Brain pericyte (primary cell): ENCODE data around the gene P2RY12.

Experiments used
- DNase-seq: peaks from one replicate; pipeline ENCODE4 v3.0.0-alpha.2; 2012; ENCODE audit warnings: low read depth, low spot score

P2RY12 gene

DNA sequence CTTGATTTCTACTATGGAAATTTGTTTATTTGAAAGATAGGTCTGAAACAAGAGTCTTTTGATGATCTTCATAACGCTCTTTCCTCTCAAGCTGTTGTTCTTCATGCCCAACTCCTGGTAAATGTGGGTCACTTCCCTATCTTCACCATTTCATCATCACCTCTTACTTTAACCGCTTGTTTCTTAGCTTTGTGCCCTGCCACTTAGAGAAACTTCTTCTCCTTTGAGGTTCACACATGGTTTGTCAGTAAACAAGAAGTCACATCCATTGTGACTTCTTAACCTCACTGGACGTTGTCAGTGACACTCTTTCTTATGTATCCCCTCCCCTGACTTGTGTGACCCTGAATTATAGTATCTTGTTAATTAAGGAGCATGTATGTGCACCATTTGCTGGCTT is 38.3 kb downstream of the P2RY12 start:
- no peak for DNase-seq

DNA sequence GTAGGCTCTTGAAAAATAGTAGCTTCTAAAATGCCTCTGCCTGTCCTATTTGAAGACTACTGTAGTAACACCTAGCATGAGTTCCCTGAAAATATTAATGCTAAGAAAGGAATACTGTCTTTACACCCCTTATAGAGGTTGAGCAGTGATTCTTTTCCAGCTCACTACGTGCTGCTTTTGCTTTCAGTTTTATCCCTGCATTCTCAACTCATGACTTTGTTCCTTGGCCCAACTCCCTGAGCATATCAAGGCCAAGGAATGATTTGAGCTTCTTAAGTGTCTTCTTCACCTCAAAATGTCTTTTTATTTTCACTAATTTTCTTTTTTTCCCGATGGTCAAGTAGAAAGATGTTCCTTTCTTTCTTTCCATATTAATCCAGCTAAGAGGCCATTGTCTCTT is 38.7 kb downstream of the P2RY12 start:
- no peak for DNase-seq

DNA sequence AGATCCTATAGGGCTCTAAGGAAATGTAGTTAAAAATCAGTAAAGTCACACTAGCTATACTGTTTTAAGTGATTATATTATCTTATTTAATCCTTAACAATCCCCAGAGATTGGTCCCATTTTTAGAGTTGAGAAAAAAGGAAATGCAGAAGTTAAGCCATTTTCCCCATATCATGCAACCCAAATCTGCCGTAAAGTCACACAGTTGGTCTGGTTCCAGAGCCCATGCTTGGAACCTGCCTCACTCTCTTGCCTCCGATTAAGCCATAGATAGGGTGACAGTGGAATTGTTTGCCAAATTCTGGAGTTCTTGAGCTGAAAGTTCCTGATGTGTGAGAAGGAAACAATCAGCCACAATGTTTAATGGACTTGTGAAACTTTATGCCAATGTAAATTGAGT is 52.9 kb downstream of the P2RY12 start:
- no peak for DNase-seq

- DNase-seq = no peak
These were observed 53.7 kb downstream of the P2RY12 start for GRCh38 chr3:151330899-151331298.

DNA sequence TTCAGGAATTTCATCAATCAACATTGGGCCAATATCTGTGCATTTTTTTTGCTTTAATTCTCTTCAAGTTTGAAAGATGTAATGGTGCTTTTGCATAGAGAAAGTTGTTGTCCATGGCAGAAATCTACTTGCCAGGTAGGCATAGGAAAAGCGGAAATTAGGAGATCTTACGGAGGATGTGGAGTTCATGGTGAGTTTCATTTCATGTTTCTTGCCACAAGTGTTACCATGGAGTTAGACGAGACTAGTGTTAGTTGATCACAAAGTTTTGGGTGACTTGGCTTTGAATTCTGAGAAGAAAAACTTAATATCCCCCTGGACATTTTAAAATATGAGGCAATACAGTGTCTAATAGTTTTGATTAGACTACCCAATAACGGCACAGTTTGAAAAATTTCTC is 54.2 kb downstream of the P2RY12 start:
- no peak for DNase-seq

- DNase-seq = no peak
These were observed 55.2 kb downstream of the P2RY12 start, which contains the start of gene P2RY13 for GRCh38 chr3:151329363-151329762. TSS of gene P2RY13 (minus strand) at chr3:151329549. CDS start at chr3:151329528, 21 bp downstream.

DNA sequence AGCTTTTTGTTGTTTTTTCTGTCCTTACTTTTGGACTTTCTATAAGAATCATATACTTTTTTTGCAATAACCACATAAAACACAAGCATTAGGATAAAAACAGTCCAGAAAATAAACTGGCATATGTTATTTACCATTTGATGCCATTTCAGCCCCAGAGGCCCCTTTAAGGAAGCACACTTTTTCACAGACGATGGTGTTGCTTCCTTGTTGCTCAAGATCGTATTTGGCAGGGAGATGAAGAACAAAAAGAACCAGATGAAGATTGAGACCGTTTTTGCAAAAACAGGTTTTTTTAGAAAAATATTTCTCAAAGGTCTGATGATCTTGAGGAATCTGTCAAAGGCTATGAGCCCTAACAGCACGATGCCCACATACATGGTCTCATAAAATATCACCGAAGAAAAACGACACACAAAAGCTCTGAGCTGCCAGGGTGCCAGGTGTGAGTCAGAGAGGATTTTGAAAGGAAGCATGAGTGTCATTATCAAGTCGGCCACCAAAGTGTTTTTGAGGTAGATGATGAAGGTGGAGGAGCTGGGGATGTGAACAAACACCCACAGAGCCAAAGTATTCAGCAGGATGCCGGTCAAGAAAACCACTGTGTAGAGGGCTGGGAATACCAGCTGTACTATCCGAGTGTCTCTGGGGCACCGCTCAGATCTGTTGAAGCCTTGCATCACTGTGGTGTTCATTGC is 56.1 kb downstream of the P2RY12 start:
- DNase-seq = no peak

- DNase-seq = no peak
These were observed 56.9 kb downstream of the P2RY12 start for GRCh38 chr3:151327571-151328198.

DNA sequence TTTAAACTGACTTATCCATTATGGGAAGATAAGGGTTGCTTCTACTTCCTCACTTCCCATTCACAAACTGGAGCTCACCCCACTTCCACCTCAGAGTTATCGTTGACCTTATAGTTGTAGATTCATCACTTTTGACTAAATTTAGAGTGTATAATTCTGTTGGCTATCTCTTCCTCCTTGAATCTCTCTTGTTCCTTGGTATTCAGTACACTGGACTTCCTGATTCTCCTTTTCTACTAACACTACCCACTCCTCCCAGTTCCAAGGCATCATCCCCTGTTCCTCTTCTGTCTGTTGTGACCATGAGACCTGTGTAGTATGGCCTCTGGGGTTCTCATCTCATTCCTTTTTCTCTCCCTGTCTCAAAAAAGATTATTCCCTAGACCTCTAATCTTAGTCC is 62.0 kb downstream of the P2RY12 start:
- DNase-seq = no peak

DNA sequence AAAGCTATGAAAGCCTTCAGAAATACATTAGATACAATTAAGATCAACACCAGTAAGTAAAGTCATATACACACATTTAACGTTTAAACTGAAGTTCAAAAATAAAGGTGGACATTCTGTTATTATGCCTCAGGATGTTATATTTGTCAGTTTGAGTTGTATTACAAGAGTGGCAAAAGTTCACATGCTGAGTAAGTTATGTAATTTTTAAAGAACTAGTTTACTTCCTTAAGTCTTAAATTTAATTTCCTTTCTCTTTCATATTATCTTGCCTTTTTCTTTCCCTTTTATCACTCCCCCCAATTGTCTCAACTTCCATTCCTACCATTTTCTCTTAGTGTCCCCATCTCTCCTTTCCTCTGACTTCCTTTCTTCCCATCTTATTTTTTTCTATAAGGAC is 63.0 kb downstream of the P2RY12 start:
- no peak for DNase-seq

GRCh38 chr3:151320131-151320530 is 64.4 kb downstream of the P2RY12 start:
- no peak for DNase-seq

DNA sequence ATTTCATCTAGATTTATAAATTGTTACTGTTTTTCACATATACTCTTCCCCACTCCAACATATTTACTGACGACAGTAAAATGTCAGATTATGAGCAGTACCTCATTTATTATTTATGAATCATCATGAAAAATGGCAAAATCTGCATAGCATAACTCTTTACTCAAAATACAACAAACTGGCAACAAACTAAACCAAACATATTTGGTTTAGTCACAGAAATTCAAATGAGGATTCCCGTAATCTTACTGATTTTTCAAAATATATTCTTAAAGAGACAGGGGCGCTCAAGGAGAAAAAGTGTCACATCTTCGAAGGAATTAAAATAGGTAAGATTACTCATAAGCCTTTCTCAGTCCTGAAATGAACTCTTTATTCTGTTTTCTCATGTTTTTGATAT is 64.9 kb downstream of the P2RY12 start:
- no peak for DNase-seq

DNA sequence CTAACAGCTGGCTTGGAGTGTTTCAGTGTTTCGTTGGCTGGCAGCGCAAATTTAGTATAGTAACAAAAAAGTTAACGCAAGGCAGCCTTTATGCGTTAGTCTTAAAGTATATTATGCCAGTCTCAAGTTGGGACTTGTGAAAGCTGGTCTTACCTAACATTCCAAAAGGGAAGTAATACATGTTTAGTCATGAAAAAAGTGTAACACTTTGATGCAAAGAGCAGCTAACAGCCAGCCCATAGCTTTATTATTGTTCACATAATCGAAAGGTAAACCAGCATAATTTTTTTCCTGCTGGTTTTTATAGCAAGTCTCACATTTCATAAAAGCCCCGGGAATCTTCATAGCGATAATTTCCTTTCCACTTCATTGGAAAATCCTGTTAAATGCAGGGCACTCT is 65.6 kb downstream of the P2RY12 start:
- no peak for DNase-seq

DNA sequence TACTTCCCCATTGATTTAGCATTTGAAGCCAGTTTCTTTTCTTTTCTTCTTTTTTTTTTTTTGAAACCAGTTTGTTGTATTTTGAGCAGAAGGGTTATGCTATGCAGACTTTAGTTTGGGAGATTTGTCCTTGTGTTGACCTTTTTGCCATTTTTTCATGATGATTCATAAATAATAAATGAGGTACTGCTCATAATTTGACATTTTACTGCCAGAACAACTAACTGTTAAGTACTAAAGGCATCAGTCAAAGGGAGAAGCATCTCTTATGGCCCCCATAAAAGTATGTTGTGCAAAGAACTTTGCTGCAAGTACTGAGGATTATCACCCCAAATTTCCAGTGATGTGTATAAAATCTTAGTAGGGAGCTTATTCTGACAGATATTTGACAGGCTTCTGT is 66.2 kb downstream of the P2RY12 start:
- no peak for DNase-seq

DNA sequence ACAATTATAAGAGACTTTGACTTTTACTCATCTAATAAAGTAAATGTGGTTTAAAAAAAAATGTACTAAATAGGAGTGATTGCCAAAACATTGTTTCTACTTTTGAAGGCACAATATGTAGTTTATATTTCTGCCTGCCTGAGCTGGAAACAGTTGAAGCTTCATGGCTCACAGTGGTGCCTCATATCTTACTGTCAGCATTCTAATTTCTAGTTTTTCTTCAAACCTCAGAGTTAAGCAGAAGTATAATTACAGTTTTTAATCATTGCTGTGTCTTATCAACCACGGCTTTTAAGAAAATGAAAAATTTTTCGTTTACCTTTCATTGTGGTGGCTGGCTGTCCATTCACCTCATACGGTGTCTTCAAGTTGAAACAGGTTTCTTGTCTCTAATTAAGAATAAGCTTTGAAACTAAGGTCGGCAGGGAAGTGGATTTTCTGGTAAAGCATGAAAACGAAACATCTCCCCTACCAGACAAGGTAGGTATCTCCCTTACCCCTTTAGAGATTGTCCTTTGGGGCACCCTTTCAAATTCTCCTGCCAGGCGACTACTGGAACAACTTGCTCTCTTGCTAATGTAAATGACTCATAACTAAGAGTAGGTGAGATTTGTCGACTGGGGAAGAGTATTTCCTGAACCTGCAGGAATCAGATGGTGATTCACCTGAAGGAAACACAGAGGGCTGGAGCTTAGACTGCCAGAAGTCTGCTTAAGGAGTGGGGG is 68.1 kb downstream of the P2RY12 start, which contains the start of gene GPR87:
GPR87 (minus strand) TSS at position 554 of the 725 bp plus-strand sequence. CDS start 16,720 bp downstream, outside the sequence.
- DNase-seq = no peak

GRCh38 chr3:151315846-151316245 is 68.7 kb downstream of the P2RY12 start:
- DNase-seq = no peak

- no peak for DNase-seq
These were observed 69.4 kb downstream of the P2RY12 start for GRCh38 chr3:151315136-151315535.

- no peak for DNase-seq
These were observed 70.0 kb downstream of the P2RY12 start for GRCh38 chr3:151314593-151314992.

DNA sequence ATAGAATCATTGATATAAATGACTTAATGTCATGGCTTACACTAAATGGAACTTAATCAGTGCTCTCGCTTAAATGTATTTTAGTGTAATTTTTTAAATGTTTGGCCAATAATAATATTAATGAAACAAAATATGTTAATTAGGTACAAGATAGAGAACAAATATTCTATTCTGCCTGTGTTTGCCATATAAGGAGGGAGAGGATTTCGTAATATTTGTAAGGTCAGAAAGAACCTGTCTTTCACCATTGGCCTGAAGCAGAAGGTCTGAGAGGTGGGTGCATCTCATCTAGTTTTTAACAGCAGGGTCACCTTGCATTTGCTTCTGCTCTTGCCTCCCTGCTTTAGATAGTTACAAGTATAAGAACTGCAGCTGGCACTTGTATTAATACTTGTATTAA is 70.4 kb downstream of the P2RY12 start:
- no peak for DNase-seq

GRCh38 chr3:151312972-151313371 is 71.6 kb downstream of the P2RY12 start:
- DNase-seq = no peak

GRCh38 chr3:151309566-151309965 is 75.0 kb downstream of the P2RY12 start:
- no peak for DNase-seq

- DNase-seq = no peak
These were observed 76.7 kb downstream of the P2RY12 start for GRCh38 chr3:151307583-151308488.
